NCI-H510A (cell line): ENCODE data around the gene UBA1.

Experiments used
- DNase-seq: peaks from one replicate; lab custom pipeline; 2025; lab: John Stamatoyannopoulos, UW

UBA1 gene

GRCh38 chrX:47193475-47194193 lies at the start of gene UBA1:
Gene UBA1, plus strand, starts transcription at chrX:47193829. Its CDS starts 4,974 bp downstream, at chrX:47198803.
- DNase-seq = peak; percentile 79

DNA sequence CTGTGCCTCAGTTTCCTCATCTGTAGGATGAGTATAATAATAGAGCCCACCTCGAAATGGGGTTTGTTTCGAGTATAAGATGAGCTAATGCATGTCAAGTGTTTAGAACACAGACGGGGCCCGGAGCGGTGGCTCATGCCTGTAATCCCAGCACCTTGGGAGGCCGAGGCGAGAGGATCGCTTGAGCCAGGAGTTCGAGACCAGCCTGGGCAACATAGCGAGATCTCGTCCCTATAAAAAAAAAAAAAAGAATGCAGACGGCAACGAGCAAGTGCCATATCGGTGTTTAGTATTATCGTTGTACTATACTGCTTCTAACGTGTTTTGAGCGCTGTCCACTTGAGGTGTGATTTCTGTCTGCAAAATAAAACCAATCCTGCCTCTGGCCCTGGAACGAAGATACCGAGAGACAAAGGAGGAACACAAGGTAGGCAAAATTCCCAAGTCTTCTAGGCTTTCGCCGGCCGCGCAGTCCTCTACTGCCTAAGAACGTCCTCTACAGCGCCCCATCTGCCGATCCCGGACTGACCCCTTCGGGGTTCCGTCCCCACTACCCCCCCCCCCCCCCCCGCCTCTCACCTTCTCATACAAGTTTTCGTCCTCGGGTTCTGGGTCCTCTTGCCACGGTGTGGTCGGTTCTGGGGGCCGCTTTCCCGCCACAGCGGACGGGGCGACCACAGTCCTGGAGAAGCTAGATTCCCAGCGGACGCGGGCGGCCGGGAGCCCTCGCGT lies 49.6 kb upstream of the UBA1 start:
- no peak for DNase-seq

DNA sequence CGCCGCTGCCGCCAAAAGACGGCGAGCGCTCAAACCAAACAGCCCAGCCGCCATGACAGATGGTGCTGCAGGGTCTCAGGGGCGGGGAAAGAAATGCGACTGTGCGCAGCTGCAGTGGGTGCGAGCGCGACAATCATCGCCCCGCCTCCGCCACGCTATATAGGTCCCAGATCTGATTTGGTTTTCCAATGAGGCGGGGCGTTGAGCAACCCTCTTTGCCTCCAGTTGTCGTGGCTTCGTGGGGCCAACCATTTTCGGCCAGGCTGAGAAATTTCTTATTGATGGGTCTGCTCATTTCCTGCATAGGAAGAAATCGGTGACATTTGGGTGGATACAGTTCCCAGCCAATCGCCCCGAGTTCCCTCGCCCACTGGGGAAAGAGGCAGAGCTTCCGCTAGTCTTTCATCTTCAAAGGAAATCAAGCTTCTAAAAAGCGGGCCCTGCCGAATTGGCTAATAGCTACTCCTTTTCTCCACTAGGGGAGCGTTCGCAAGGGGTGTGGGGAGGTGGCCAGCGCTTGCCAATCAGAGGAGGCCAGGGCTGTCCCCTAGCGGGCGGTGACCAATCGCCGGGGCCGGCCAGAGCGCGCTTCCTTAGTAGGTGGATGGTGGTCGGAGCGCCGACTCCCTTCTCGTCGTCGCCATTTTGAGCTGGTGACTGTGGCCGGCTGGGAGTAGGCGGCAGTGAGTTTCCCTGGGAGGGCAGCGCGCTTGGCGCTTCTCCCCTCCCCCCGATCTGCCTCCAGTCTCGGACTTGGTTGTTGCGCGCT lies 48.8 kb upstream of the UBA1 start, which contains the start of the genes NDUFB11 and RBM10:
Gene NDUFB11 (minus strand): TSS at position 77 of the 769 bp plus-strand sequence. CDS start 23 bp downstream, at position 54.
Gene RBM10 (plus strand): TSS at position 596 of the 769 bp plus-strand sequence. CDS start 2,261 bp downstream, outside the sequence.
- peak; percentile 90 for DNase-seq

GRCh38 chrX:47145395-47146120 lies 48.1 kb upstream of the UBA1 start:
- no peak for DNase-seq

- DNase-seq = no peak
Observed at GRCh38 chrX:47146121-47146935, 47.3 kb upstream of the UBA1 start.

DNA sequence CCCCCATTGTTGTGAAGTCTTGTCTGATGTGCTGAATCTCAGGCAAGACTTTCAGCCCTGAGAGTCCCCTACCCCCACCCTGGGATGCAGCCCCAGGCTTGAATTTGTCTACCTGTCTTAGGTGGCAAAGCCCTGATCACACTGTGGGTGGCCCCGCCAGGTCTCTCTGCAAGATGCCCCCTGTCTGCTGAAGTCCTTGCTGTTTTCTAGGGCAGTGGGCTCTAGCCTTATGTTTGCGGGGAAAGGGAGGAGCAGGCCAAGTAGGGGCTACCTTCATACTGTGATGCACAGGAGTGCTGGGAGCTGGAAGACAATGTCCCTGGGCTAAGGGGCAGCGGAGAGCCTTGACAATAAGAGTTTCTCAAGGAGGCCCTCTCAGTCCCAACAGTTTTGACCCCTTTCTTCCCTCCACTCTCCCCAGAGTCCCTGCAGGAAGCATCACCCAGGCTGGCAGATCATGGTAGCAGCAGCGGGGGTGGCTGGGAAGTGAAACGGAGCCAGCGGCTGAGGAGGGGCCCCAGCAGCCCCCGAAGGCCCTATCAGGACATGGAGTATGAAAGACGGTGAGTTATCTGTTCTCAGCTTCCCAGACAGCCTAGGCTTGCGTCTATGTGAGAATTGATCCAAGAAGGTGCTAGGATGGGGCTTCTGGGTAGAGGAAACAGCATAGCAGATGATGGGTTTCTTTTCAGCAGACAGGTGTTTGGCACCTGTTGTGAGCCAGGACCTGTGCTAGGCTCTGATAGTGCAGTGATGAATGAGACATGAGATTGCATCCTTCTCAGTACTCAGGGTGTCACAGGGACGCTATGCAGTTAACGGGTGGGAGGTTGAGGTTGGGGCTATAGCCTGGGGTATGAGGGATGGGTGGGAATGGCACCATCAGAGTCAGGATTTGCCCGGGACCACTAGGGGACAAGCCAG lies 46.4 kb upstream of the UBA1 start:
- DNase-seq = no peak

- DNase-seq = no peak
Observed at GRCh38 chrX:47148946-47149345, 44.7 kb upstream of the UBA1 start.

GRCh38 chrX:47151435-47151834 lies 42.2 kb upstream of the UBA1 start:
- DNase-seq = no peak

DNA sequence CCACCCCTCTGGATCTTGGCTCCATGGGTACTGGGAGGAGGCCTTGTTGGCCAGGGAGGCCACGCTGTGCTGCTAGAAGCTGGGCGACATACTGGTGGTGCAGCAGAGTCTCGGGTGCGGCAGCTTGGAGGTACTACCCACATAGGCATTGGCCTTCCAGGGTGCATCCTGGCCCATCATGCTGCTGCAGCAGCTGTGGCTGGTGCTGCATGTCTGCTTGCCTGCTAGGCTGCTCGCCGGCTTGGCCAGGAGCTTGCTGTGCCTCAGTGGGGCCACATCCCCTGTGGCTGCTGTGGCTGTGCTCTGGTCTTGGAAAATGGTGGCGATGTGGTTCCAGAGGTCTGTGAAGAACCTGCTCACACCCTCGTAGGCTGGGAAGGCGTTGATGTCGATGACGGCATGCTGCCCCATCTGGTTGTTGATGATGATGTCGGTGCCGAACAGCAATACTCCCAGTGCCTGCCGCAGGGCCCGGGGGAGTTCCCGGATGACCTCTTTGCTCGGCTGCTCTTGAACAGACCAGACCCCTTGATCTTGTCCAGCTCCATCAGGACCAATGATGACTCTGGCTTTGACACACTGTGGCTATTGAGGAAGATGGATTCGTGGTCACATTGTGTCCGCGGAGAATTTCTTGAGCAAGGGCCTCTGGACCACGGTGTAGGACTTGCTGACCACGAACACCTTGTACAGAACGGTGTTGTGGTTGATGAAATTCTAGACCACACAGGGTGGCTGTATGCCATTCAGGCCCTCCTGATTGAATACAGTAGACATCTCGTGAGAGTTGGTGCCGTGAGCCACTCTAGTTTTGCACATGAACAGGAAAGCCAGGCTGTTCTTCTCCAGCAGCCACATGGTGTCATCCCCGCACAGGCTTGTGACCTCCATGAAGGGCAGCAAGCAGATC lies 36.8 kb upstream of the UBA1 start:
- DNase-seq = no peak

DNA sequence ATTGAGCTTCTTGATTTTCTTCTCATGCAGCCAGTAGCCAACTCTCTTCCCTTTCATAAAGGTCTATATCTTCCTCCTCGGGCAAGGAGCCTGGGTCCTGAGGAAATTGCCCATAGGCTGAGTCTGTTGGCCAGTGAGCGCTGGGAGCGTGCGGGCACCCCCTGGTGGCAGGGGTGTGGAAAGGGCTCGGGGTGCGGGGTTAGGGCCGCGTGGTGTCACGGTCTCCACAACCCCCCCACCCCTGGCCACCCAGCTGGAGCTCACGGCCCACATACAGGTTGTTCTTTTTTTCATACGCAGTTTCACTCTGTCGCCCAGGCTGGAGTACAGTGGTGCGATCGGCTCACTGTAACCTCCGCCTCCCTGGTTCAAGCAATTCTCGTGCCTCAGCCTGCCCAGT lies 35.5 kb upstream of the UBA1 start:
- no peak for DNase-seq

- DNase-seq = no peak
Observed at GRCh38 chrX:47158781-47159180, 34.8 kb upstream of the UBA1 start.

- no peak for DNase-seq
Observed at GRCh38 chrX:47160781-47161180, 32.8 kb upstream of the UBA1 start.

- no peak for DNase-seq
Observed at GRCh38 chrX:47162927-47163583, 30.6 kb upstream of the UBA1 start.

DNA sequence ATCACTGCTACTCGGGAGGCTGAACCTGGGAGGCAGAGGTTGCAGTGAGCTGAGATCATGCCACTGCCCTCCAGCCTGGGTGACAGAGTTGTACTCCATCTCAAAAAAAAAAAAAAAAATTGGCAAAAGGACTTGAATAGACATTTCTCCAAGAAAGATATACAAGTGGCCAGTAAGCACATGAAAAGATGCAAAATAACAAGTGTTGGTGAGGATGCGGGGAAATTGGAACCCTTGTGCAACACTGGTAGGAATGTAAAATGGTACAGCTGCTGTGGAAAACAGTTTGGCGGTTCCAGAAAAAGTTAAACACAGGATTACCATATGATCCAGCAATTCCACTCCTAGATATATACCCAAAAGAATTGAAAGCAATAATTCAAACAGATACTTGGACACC lies 29.2 kb upstream of the UBA1 start:
- DNase-seq = no peak

DNA sequence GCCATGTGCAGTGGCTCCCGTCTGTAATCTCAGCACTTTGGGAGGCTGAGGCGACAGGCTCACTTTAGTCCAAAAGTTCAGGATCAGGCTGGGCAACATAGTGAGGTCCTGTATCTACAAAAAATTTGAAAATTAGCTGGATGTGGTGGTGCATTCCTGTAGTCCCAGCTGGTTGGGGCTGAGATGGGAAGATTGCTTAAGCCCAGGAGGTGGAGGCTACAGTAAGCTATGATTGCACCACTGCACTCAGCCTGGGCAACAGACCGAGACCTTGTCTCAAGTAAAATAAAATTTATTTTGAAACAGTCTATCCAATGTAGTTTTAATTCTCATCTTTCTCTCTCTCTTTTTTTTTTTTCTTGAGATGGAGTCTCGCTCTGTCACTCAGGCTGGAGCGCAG lies 27.5 kb upstream of the UBA1 start:
- no peak for DNase-seq

GRCh38 chrX:47168495-47169073 lies 25.0 kb upstream of the UBA1 start:
- no peak for DNase-seq

DNA sequence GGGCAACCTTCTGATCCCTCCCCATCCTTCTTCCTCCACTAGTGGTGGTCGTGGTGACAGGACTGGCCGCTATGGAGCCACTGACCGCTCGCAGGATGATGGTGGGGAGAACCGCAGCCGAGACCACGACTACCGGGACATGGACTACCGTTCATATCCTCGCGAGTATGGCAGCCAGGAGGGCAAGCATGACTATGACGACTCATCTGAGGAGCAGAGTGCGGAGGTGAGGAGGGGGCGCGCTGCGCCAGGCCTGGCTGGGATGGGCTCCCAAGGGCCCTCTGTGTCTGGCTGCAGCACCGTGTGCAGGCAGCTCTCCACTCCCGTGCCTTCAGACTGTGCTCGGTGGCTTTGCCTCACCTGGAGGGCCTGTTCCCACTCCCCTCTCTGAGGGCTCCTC lies 24.4 kb upstream of the UBA1 start:
- no peak for DNase-seq
